ENCODE measurements around the gene ZNF655.
"Not testable (repeated sequence)": the region's sequence is repeated elsewhere in the genome, so short reads cannot be mapped to it uniquely, and the experiment has no call there.

Gene ZNF655

DNA sequence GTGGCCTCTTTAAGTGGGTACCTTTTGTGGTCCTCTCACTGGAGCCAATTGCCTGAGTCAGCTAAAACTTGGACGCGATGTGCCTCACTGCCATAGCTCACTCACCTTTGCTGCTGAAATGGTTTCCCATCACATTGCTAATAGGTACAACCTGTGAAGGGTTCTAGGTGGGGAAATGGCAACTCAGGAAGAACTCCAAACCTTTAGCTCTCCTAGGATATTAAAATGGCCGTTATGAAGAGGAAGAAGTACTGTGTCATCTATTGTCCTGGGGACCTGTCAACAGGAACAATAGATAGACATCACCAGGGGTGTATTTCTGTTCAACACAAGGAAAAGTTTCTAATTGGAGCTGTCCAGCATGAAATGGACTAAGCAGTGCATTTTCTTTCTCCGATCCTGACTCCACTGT, 1.2 kb upstream of the ZNF655 start:
- in situ Hi-C loops (cut with HindIII; ENCODE audit: low pct_ligation_motif_present, low pct_unique_long_range_greater_than_20kb, low sequenced_read_pairs): no loop called here
- DNase-seq: peak; percentile 21

DNA sequence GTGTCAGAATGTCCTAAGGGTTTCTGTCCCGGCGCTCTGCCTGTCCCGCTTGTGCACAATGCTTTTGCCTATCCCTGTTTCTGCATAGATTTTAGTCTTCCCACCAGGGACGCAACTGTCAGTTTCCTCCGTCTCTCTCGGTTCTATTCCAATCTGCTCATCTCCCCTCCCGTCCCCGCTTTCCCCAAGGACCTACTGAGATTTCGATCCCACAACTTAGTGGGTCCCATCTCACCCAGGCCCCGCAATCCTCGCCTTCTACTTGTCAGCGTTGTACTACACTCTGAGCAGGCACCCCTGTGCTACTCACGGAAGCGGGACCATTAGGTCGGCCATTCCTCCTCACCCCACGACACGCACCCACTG, 519 bp upstream of the ZNF655 start:
- DNase-seq: no peak

DNA sequence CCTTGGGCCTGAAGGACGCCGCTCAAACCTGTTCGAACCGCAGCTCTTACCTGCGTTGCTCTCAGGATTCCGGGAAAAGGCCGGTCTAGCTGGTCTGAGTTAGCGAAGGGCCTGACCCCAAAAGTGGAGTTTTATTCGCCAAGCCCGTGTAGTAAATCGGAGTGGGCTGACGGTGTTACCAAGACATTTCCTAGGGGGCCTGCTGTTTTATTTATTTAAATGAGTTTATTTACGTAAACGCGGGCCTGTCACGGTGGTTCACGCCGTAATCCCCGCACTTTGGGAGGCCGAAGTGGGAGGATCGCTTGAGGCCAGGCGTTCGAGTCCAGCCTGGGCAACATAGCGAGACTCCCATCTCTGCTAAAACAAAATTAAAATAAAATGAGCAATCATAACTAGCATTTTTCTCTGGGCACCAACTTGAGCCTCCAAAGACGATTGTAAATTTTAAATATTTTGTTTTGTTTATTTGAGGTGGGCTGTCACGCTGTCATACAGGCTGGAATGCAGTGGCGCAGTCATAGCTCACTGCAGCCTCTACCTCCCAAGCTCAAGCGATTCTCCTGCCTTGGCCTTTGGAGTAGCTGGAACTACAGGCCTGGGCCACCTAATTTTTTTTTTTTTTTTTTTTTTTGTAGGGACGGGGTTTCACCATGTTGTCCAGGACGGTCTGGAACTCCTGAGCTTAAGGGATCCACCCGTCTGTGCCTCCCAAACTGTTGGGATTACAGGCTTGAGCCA, 903 bp downstream of the ZNF655 start:
- in situ Hi-C loops (cut with HindIII; ENCODE audit: low pct_ligation_motif_present, low pct_unique_long_range_greater_than_20kb, low sequenced_read_pairs): no loop called here
- peak; percentile 56 for DNase-seq

More for the DNA sequence above, 519 bp upstream of the ZNF655 start:
- in situ Hi-C loops (cut with HindIII; ENCODE audit: low pct_ligation_motif_present, low pct_unique_long_range_greater_than_20kb, low sequenced_read_pairs): no loop called here

DNA sequence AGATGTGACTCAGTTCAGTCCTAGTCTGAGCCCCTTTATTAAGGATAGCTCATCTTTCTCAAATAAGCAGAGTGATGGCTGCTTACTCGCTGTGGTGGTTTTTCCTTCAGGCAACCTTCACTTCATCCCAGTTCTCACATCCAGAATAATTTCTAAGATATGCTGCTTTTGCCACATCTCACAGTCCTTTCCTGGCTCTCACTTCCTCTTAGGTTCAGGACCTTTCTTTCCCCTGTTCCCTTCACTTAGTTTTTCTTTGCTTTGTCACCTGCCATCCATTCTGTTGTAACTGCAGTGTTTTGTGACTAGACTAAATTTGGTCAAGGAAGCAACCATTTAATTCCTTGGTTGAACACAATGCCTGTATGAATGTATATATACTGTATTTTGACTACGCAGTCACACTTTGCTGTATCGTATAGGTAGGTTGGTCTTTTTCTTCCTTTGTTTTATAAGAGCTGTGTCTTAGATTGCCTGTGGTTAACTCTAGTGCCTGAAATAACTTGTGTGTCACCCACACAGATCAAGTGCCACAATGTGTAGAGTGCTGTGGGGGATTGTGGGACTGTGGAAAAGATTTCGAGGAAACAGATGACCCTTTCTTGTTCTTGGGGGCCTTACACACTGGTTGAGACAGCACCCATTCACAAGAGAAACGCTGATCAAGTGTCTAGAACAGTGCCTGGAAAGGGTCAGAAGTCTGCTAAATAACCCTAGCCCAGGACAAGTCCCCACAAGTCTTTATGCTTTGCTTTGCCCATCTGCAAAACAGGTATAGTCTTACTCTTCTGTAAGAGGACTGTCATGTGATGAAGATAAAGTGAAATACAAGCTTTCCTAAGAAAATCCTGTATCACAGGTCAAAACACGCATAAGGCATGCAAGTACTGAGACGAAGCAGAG, 2.6 kb downstream of the ZNF655 start:
- in situ Hi-C loops (cut with HindIII; ENCODE audit: low pct_ligation_motif_present, low pct_unique_long_range_greater_than_20kb, low sequenced_read_pairs): no loop called here
- no peak for DNase-seq

DNA sequence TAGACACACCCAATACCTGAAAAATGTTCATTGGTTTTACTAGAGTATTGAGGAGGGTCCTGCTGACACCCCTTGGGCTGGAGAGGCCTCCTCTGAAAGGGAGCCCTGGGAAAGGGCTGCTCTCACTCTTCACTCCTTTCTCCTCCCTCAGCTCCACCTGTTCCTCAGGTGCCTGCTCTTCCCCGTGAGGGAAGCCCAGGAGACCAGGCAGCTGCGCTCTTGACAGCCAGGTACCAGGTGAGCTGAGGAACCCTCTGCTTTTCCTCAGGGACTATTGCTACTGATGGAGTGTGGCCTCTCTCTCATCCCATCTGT, 3.3 kb downstream of the ZNF655 start:
- in situ Hi-C loops (cut with HindIII; ENCODE audit: low pct_ligation_motif_present, low pct_unique_long_range_greater_than_20kb, low sequenced_read_pairs): no loop called here

DNA sequence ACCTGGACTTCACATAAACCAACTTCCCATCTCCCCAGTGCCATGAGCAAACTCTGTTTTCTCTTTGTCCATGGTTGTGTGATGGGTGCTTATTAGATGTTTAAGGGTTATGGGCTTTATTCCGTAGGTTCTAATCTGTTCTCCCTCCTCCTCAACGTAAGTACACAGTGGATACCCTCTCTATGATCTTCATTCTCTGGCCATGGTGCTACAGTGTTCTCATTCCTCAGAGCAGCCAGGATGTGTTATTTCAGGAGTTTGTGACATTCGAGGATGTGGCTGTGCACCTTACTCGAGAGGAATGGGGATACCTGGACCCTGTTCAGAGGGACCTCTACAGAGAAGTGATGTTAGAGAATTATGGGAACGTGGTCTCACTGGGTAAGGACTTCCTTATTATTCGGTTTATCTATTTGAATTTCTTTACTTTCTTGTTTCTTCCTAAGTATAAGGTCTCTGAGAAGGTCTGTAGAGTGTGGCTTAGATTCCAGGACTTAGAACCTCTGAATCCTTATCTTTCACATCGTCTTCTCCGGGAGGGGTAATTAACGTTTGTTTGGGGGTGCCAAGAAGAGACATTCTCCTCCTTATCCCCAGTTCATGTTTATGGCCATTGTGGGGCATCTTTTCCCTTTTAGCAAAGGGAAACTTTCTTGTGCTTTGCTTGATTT, 3.8 kb downstream of the ZNF655 start:
- peak; percentile 36 for DNase-seq
- in situ Hi-C loops (cut with HindIII; ENCODE audit: low pct_ligation_motif_present, low pct_unique_long_range_greater_than_20kb, low sequenced_read_pairs): no loop called here

More for the DNA sequence above, 3.3 kb downstream of the ZNF655 start:
- no peak for DNase-seq

- DNase-seq: peak; percentile 100
- in situ Hi-C loops (cut with HindIII; ENCODE audit: low pct_ligation_motif_present, low pct_unique_long_range_greater_than_20kb, low sequenced_read_pairs): no loop called here
Observed at GRCh38 chr7:99562832-99563231, 4.4 kb downstream of the ZNF655 start.

- in situ Hi-C loops (cut with HindIII; ENCODE audit: low pct_ligation_motif_present, low pct_unique_long_range_greater_than_20kb, low sequenced_read_pairs): no loop called here
- peak; percentile 90 for DNase-seq
Observed at GRCh38 chr7:99563650-99564049, 5.2 kb downstream of the ZNF655 start.

- DNase-seq; in situ Hi-C loops (cut with HindIII; ENCODE audit: low pct_ligation_motif_present, low pct_unique_long_range_greater_than_20kb, low sequenced_read_pairs): not testable (repeated sequence)
Observed at GRCh38 chr7:99568770-99569169, 10.3 kb downstream of the ZNF655 start.

GRCh38 chr7:99571768-99572167, 13.3 kb downstream of the ZNF655 start:
- no peak for DNase-seq
- in situ Hi-C loops (cut with HindIII; ENCODE audit: low pct_ligation_motif_present, low pct_unique_long_range_greater_than_20kb, low sequenced_read_pairs): no loop called here

DNA sequence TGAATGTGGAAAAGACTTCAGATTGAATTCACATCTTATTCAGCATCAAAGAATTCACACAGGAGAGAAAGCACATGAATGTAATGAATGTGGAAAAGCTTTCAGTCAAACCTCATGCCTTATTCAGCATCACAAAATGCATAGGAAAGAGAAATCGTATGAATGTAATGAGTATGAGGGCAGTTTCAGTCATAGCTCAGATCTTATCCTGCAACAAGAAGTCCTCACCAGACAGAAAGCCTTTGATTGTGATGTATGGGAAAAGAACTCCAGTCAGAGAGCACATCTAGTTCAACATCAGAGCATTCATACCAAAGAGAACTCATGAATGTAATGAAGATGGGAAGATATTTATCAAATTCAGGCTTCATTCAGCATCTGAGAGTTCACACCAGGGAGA, 14.8 kb downstream of the ZNF655 start:
- in situ Hi-C loops (cut with HindIII; ENCODE audit: low pct_ligation_motif_present, low pct_unique_long_range_greater_than_20kb, low sequenced_read_pairs): no loop called here
- no peak for DNase-seq

DNA sequence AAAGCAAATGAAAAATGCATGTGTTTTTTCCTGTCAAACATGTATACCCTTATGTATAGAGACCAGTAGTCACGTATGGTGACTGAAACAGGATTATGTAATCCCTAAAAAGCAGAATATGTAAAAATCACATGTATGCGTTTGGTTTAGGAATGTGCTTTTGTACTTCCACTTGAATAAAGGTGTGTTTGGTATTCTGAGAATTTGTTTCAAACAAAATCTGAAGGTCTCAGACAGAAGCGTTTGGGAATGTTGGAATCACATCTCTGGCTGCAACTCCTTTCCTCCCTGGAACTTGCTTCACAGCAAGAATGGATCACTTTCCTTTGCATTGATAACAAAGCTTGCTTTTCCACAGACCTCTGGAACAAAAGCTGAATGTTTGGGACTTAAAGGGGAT, 17.8 kb downstream of the ZNF655 start:
- DNase-seq: no peak
- in situ Hi-C loops (cut with HindIII; ENCODE audit: low pct_ligation_motif_present, low pct_unique_long_range_greater_than_20kb, low sequenced_read_pairs): no loop called here

DNA sequence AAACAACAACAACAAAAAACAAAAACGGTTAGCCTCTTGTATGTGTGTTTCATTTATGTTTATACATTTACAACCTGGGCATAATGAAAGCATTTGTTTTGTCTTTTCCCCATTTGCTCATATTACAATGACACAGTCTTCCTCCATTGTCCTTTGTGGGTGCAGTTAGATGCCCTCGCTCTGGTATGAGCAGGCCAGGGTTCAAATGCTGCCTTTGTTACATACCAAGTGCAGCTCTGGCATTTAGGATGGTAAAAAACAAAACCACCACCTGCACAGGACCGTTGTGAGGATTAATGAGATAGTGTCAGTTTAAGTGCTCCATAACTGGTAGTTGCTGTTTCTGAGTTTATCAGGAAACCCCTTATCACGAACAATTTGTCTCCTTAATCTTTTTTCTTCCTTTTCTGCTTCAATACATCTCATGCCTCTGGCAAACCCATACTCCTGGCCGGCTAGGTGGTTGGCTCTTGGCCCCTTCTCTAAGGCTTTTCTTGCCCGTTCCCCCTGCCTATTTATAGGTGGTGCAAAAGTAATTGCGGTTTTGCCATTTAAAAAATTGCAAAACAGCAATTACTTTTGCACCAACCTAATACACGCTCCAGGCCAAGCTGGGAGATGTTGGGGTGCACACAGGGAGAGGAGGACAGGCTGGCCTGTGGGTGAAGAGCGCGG, 21.0 kb downstream of the ZNF655 start:
- DNase-seq: no peak
- in situ Hi-C loops (cut with HindIII; ENCODE audit: low pct_ligation_motif_present, low pct_unique_long_range_greater_than_20kb, low sequenced_read_pairs): no loop called here

- peak; percentile 30 for DNase-seq
- in situ Hi-C loops (cut with HindIII; ENCODE audit: low pct_ligation_motif_present, low pct_unique_long_range_greater_than_20kb, low sequenced_read_pairs): no loop called here
Observed at GRCh38 chr7:99579956-99580777, 21.7 kb downstream of the ZNF655 start.

DNA sequence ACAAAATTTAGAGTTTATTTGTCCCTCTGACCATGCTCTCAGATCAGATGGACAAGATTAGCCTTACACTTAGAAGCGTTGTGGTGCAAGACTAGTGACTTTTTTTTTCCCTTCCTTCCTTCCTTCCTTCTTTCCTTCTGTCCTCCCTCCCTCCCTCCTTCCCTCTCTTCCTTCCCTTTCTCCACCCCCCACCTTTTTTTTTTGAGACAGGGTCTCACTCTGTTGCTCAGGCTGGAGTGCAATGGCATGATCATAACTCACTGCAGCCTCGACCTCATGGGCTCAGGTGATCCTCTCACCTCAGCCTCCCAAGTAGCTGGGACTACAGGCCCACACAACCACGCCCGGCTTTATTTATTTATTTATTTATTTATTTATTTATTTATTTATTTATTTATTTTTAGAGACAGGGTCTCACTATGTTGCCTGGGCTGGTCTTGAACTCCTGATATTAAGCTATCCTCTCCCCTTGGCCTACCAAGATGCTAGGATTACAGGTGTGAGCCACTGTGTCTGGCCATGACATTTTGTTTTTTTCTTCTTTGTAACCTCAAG, 22.4 kb downstream of the ZNF655 start:
- DNase-seq; in situ Hi-C loops (cut with HindIII; ENCODE audit: low pct_ligation_motif_present, low pct_unique_long_range_greater_than_20kb, low sequenced_read_pairs): not testable (repeated sequence)

- DNase-seq: no peak
- in situ Hi-C loops (cut with HindIII; ENCODE audit: low pct_ligation_motif_present, low pct_unique_long_range_greater_than_20kb, low sequenced_read_pairs): no loop called here
Observed at GRCh38 chr7:99588868-99589267, 30.4 kb downstream of the ZNF655 start.

- DNase-seq: no peak
- in situ Hi-C loops (cut with HindIII; ENCODE audit: low pct_ligation_motif_present, low pct_unique_long_range_greater_than_20kb, low sequenced_read_pairs): no loop called here
Observed at GRCh38 chr7:99594948-99595745, 36.7 kb downstream of the ZNF655 start.
